HepG2 (cell line): ENCODE data around the gene POFUT2. TPM values are rescaled to one million over a fixed set of nuclear protein-coding genes. Genes with fewer than 3 reads are reported as not detected.

Source experiments
- ATAC-seq: fragments of 200-7000 bp; cut with Tn5 transposase; 3 replicates; pipeline ENCODE4 v1.9.1; 2020; ENCODE audit warnings: mild to moderate bottlenecking, moderate library complexity
- BruUV-seq: library from RNA; stranded (reverse); fragments of 400-500 nt; replicated peaks from 2 replicates; lab custom pipeline; 2021; lab: Mats Ljungman, UMichigan
- CTCF ChIA-PET: fragments of 300-600 bp; formaldehyde crosslinking; extraction: SDS; loops from one replicate; lab custom pipeline; 2021; ENCODE audit warnings: low total read pairs, inconsistent platforms, low intra/inter-chr PET ratio; lab: Yijun Ruan, JAX
- POLR2A ChIA-PET: fragments of 350-600 bp; sonication (Branson Sonifier 250); formaldehyde crosslinking; loops from one replicate; lab custom pipeline; 2020; ENCODE audit warnings: antibody characterized with exemption, inconsistent platforms; lab: Yijun Ruan, JAX
- DNase-seq: peaks from one replicate; pipeline ENCODE4 v3.0.0-alpha.2; 2015; ENCODE audit warnings: low spot score
- FAIRE-seq: peaks from 3 replicates; lab custom pipeline; 2011; peaks lifted over from hg19 to GRCh38; lab: Jason Lieb, UNC
- H2AFZ ChIP-seq: one replicate; pipeline ENCODE4 v1.6.1; 2011; ENCODE audit warnings: low read length, inconsistent platforms
- H3K27ac ChIP-seq: fragments of 300-600 bp; 3 replicates; pipeline ENCODE4 v1.8.0; 2011; ENCODE audit warnings: mixed run types, mild to moderate bottlenecking, mixed read lengths, low read length, inconsistent platforms; ENCODE audit not compliant: insufficient read depth; ENCODE audit errors: extremely low read length
- H3K27me3 ChIP-seq, 2 experiments: fragments of 200-600 bp in 1 of 2; 2 replicates in 1 of 2; 3 replicates in 1 of 2; pipeline versions ENCODE4 v1.6.0 to v1.8.0; 2011; ENCODE audit warnings: low read length in 2 of 2, mild to moderate bottlenecking in 2 of 2, moderate library complexity in 2 of 2, inconsistent platforms in 1 of 2; ENCODE audit not compliant: insufficient read depth in 2 of 2, control insufficient read depth in 1 of 2
- H3K36me3 ChIP-seq, 2 experiments: fragments of 200-600 bp in 1 of 2; replicated peaks in 1 of 2; 2 replicates in 1 of 2; 3 replicates in 1 of 2; pipeline versions ENCODE4 v1.5.1 to v1.8.0; 2011; ENCODE audit warnings: low read length in 2 of 2, inconsistent platforms in 1 of 2; ENCODE audit not compliant: insufficient read depth in 2 of 2, control insufficient read depth in 1 of 2
- H3K4me1 ChIP-seq: 2 replicates; pipeline ENCODE4 v1.5.1; 2012; ENCODE audit warnings: low read length, inconsistent platforms; ENCODE audit not compliant: insufficient read depth
- H3K4me2 ChIP-seq: 2 replicates; pipeline ENCODE4 v1.6.0; 2011; ENCODE audit warnings: low read depth, low read length, inconsistent platforms
- H3K4me3 ChIP-seq, 3 experiments: fragments of 200-600 bp in 1 of 3; sonication (generic), shearing (Covaris generic) in 1 of 3; replicated peaks in 1 of 3; 2 replicates each; pipeline ENCODE4 v1.5.1; 2011 to 2016; ENCODE audit warnings: low read length in 3 of 3, inconsistent platforms in 2 of 3, low read depth in 2 of 3, mild to moderate bottlenecking in 2 of 3, control low read depth in 1 of 3, mixed read lengths in 1 of 3; ENCODE audit not compliant: insufficient read depth in 1 of 3
- H3K79me2 ChIP-seq: one replicate; pipeline ENCODE4 v1.6.1; 2011; ENCODE audit warnings: low read length, inconsistent platforms; ENCODE audit not compliant: insufficient read depth
- H3K9ac ChIP-seq: 2 replicates; pipeline ENCODE4 v1.6.0; 2011; ENCODE audit warnings: mild to moderate bottlenecking, low read depth, low read length, inconsistent platforms; ENCODE audit not compliant: insufficient read depth
- H3K9me3 ChIP-seq: 2 replicates; pipeline ENCODE4 v1.5.1; 2012; ENCODE audit warnings: mild to moderate bottlenecking, low read length
- H4K20me1 ChIP-seq: 2 replicates; pipeline ENCODE4 v1.6.0; 2011; ENCODE audit warnings: inconsistent platforms, mild to moderate bottlenecking, low read length, moderate library complexity; ENCODE audit not compliant: insufficient read depth
- CBX5 ChIP-seq: sonication (generic); formaldehyde crosslinking; IDR thresholded peaks from 2 replicates; pipeline ENCODE4 v1.4.0; 2020; ENCODE audit warnings: missing genetic modification reagents, borderline replicate concordance
- IKZF4 ChIP-seq: sonication (generic); formaldehyde crosslinking; IDR thresholded peaks from 2 replicates; pipeline ENCODE4 v1.5.1; 2020; ENCODE audit warnings: borderline replicate concordance, mild to moderate bottlenecking, low read depth, missing genetic modification reagents; ENCODE audit errors: not compliant biosample characterization
- IRX3 ChIP-seq: sonication (generic); formaldehyde crosslinking; IDR thresholded peaks from 2 replicates; pipeline ENCODE4 v1.8.1; 2023; ENCODE audit warnings: mild to moderate bottlenecking, low read depth, missing genetic modification reagents, borderline replicate concordance
- POLR2A ChIP-seq, 2 experiments: IDR thresholded peaks; 2 replicates each; pipeline ENCODE4 v1.6.1; 2011; ENCODE audit warnings: low read depth in 2 of 2, low read length in 2 of 2, mild to moderate bottlenecking in 1 of 2, moderate library complexity in 1 of 2; ENCODE audit not compliant: insufficient read depth in 1 of 2
- WIZ ChIP-seq: sonication (generic); formaldehyde crosslinking; IDR thresholded peaks from 2 replicates; pipeline ENCODE4 v1.5.1; 2020; ENCODE audit warnings: mild to moderate bottlenecking, missing genetic modification reagents
- ZKSCAN5 ChIP-seq: sonication (generic); formaldehyde crosslinking; IDR thresholded peaks from 2 replicates; pipeline ENCODE4 v1.5.1; 2020; ENCODE audit warnings: mild to moderate bottlenecking, missing genetic modification reagents
- ZNF331 ChIP-seq: sonication (generic); formaldehyde crosslinking; IDR thresholded peaks from 2 replicates; pipeline ENCODE4 v1.4.0; 2020; ENCODE audit warnings: missing genetic modification reagents
- ZNF337 ChIP-seq: sonication (generic); formaldehyde crosslinking; IDR thresholded peaks from 2 replicates; pipeline ENCODE4 v1.5.1; 2020; ENCODE audit warnings: missing genetic modification reagents, low read depth, mild to moderate bottlenecking, borderline replicate concordance
- ZNF383 ChIP-seq: sonication (generic); formaldehyde crosslinking; IDR thresholded peaks from 2 replicates; pipeline ENCODE4 v1.4.0; 2020; ENCODE audit warnings: missing genetic modification reagents, mild to moderate bottlenecking, borderline replicate concordance
- WGBS: methylation state at CpG from one replicate; pipeline ENCODE4 v1.1.6; 2017; ENCODE audit warnings: low lambda C conversion rate; 5-methylcytosine and 5-hydroxymethylcytosine counted together
- in situ Hi-C: cut with HindIII; loops from 2 replicates; pipeline ENCODE4 v1.10.0; 2017; ENCODE audit warnings: low pct_unique_long_range_greater_than_20kb; ENCODE audit not compliant: extremely low pct_ligation_motif_present
- intact Hi-C: fragments of 100-400 bp; cut with micrococcal nuclease; formaldehyde crosslinking; loops from one replicate; pipeline ENCODE4 v1.10.0; 2022; ENCODE audit not compliant: unreplicated experiment
- polyA plus RNA-seq, 8 experiments: library from polyadenylated mRNA; depleted of rRNA in 3 of 8; stranded (reverse) in 7 of 8; unstranded in 1 of 8; fragments of >200 nt; fragmentation: Illumina TruSeq in 4 of 8; extraction: Trizol in 4 of 8; gene quantifications; 2 replicates each; pipeline versions ENCODE4 v1.2.1 to v1.2.3, GENCODE V29; 2011 to 2016; ENCODE audit warnings: low read depth in 4 of 8, missing spikeins in 1 of 8, mixed read lengths in 1 of 8; ENCODE audit not compliant: insufficient read depth in 1 of 8
- total RNA-seq, 5 experiments: library from RNA; depleted of rRNA; stranded (reverse); fragments of >200 nt; fragmentation: Illumina TruSeq; extraction: Trizol; gene quantifications; 2 replicates each; pipeline ENCODE4 v1.2.3, GENCODE V29; 2016; ENCODE audit warnings: low read depth in 1 of 5
- TF ChIP-seq, protein P1 (sequence below): fragments of 450-650 bp; IDR thresholded peaks from 2 replicates; pipeline ENCODE4 v1.6.1; 2016
- TF ChIP-seq, protein P2 (sequence below): sonication (generic); formaldehyde crosslinking; IDR thresholded peaks from 2 replicates; pipeline ENCODE4 v1.8.1; 2022; ENCODE audit warnings: mild to moderate bottlenecking, missing genetic modification reagents
- TF ChIP-seq, protein P3 (sequence below): sonication (generic); formaldehyde crosslinking; IDR thresholded peaks from 2 replicates; pipeline ENCODE4 v1.4.0; 2020; ENCODE audit warnings: missing genetic modification reagents
- TF ChIP-seq, protein P4 (sequence below): sonication (generic); formaldehyde crosslinking; IDR thresholded peaks from 2 replicates; pipeline ENCODE4 v1.5.1; 2020; ENCODE audit warnings: missing genetic modification reagents, mild to moderate bottlenecking, borderline replicate concordance
- TF ChIP-seq, protein P5 (sequence below): sonication (generic); formaldehyde crosslinking; IDR thresholded peaks from 2 replicates; pipeline ENCODE4 v1.8.1; 2023; ENCODE audit warnings: mild to moderate bottlenecking, missing genetic modification reagents

Gene POFUT2
- total and polyA plus RNA-seq, 2 of the 13 experiments (the other 11 are each of a cell fraction or from before 2014, with no cell fraction given): 22.8 to 24.0 TPM

DNA sequence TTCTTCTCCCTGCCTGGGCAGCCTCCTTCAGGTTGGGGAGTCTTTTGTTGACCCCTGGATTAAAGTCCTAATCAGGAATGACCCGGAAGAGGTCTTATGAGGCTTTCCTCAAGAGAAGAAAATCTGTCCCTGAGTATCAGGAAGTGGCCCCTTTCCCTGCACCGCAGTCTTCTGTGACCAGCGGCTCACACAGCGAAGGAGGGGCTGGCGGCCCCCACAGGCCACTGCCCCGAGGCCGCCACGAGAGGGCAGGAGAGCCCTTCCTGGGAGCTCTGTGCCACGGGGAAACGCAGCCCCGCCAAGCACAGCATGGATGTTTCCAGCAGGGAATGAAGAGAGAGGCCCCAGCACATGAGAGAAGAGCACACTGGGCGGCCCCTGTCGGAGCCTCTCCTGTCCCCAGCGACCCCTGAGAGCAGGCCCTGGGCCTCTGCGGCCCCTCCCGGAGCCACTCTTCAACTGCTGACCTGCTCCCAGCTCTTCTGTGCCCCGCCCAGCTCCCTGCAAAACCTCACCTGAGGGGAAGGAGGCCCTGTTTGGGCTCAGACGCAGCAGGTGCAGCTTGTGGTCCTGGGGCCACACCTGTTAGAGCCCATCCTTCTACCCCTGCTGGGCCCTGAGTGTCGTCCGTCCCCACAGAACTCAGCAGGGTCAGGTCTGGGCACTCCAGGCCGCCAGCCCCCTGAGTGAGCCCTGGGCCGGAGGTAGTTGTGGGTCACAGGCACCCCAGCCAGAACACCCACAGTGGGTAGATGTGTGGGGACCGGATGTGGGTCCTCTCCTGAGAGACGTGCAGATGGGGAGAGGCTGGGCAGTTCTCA is 4.9 kb upstream of the POFUT2 start:
- H3K27me3 ChIP-seq: no peaks in the 10 kb centered on the region; a peak in 1 of 5 replicates
- peak overlapping the region; percentile 42 for H3K9ac ChIP-seq
- H3K4me1 ChIP-seq: peaks cover 56% of the 10 kb centered on the region
- DNase-seq (peak; percentile 76), FAIRE-seq (peak; percentile 64), ATAC-seq (peak; percentile 87)
- no peaks in the 10 kb centered on the region for H4K20me1 ChIP-seq
- WGBS: 24% methylated on average over 9 of the region's 24 CpGs
- intact Hi-C loops (loop anchor here (1.0 to 10.0 kb wide), 4 partner anchors 17 to 147 kb away; partner anchors contain the start of gene COL18A1), in situ Hi-C loops (no loop called here)
- H3K27ac ChIP-seq: peak overlapping the region; percentile 30
- no TSS peak for BruUV-seq
- no peaks in the 10 kb centered on the region for H3K79me2 ChIP-seq
- peak overlapping the region; percentile 63 for H3K4me2 ChIP-seq
- H3K9me3 ChIP-seq: no peaks in the 10 kb centered on the region
- ChIA-PET CTCF (interaction anchor here (0.8 to 2.8 kb wide), 5 partner anchors 14 to 152 kb away, joined by 3 to 38 read pairs (median 4); no protein-coding TSS in a partner anchor), POLR2A (interaction anchor here (0.8 to 3.3 kb wide), 12 partner anchors 14 to 263 kb away, joined by 3 to 21 read pairs (median 4); no protein-coding TSS in a partner anchor)
- H3K4me3 ChIP-seq: peak overlapping the region in 1 of 3 experiments; percentile 54; a peak in 1 of 6 replicates
- H2AFZ ChIP-seq: no peak overlapping the region
- H3K36me3 ChIP-seq: no peaks in the 10 kb centered on the region
- TF ChIP-seq, protein P1, sequence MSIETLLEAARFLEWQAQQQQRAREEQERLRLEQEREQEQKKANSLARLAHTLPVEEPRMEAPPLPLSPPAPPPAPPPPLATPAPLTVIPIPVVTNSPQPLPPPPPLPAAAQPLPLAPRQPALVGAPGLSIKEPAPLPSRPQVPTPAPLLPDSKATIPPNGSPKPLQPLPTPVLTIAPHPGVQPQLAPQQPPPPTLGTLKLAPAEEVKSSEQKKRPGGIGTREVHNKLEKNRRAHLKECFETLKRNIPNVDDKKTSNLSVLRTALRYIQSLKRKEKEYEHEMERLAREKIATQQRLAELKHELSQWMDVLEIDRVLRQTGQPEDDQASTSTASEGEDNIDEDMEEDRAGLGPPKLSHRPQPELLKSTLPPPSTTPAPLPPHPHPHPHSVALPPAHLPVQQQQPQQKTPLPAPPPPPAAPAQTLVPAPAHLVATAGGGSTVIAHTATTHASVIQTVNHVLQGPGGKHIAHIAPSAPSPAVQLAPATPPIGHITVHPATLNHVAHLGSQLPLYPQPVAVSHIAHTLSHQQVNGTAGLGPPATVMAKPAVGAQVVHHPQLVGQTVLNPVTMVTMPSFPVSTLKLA: no peak
- no peak for TF ChIP-seq IRX3 (CRISPR knock-in tag)
- no peak for TF ChIP-seq ZNF383
- TF ChIP-seq WIZ: no peak
- TF ChIP-seq CBX5 (CRISPR knock-in tag): 0 out of 2 replicates have a peak, but pooled peaks have one; percentile 56
- no peak for TF ChIP-seq ZKSCAN5 (CRISPR knock-in tag)
- TF ChIP-seq, protein P2, sequence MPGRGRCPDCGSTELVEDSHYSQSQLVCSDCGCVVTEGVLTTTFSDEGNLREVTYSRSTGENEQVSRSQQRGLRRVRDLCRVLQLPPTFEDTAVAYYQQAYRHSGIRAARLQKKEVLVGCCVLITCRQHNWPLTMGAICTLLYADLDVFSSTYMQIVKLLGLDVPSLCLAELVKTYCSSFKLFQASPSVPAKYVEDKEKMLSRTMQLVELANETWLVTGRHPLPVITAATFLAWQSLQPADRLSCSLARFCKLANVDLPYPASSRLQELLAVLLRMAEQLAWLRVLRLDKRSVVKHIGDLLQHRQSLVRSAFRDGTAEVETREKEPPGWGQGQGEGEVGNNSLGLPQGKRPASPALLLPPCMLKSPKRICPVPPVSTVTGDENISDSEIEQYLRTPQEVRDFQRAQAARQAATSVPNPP: no peak
- TF ChIP-seq POLR2A (IDR thresholded peaks at IDR 0.05; ENCODE audit: insufficient read depth in 1 of 2, low read depth in 2 of 2, low read length in 2 of 2): no peak
- TF ChIP-seq, protein P3, sequence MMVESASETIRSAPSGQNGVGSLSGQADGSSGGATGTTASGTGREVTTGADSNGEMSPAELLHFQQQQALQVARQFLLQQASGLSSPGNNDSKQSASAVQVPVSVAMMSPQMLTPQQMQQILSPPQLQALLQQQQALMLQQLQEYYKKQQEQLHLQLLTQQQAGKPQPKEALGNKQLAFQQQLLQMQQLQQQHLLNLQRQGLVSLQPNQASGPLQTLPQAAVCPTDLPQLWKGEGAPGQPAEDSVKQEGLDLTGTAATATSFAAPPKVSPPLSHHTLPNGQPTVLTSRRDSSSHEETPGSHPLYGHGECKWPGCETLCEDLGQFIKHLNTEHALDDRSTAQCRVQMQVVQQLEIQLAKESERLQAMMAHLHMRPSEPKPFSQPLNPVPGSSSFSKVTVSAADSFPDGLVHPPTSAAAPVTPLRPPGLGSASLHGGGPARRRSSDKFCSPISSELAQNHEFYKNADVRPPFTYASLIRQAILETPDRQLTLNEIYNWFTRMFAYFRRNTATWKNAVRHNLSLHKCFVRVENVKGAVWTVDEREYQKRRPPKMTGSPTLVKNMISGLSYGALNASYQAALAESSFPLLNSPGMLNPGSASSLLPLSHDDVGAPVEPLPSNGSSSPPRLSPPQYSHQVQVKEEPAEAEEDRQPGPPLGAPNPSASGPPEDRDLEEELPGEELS (CRISPR knock-in tag): peak; percentile 46; the same call in 1 of the 2 replicates
- TF ChIP-seq, protein P4, sequence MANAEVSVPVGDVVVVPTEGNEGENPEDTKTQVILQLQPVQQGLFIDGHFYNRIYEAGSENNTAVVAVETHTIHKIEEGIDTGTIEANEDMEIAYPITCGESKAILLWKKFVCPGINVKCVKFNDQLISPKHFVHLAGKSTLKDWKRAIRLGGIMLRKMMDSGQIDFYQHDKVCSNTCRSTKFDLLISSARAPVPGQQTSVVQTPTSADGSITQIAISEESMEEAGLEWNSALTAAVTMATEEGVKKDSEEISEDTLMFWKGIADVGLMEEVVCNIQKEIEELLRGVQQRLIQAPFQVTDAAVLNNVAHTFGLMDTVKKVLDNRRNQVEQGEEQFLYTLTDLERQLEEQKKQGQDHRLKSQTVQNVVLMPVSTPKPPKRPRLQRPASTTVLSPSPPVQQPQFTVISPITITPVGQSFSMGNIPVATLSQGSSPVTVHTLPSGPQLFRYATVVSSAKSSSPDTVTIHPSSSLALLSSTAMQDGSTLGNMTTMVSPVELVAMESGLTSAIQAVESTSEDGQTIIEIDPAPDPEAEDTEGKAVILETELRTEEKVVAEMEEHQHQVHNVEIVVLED (CRISPR knock-in tag): peak; percentile 50; the same call in 1 of the 2 replicates
- no peak for TF ChIP-seq IKZF4 (CRISPR knock-in tag)
- peak; percentile 62; the same call in 1 of the 2 replicates for TF ChIP-seq ZNF337
- TF ChIP-seq ZNF331 (CRISPR knock-in tag): peak; percentile 84
- TF ChIP-seq, protein P5, sequence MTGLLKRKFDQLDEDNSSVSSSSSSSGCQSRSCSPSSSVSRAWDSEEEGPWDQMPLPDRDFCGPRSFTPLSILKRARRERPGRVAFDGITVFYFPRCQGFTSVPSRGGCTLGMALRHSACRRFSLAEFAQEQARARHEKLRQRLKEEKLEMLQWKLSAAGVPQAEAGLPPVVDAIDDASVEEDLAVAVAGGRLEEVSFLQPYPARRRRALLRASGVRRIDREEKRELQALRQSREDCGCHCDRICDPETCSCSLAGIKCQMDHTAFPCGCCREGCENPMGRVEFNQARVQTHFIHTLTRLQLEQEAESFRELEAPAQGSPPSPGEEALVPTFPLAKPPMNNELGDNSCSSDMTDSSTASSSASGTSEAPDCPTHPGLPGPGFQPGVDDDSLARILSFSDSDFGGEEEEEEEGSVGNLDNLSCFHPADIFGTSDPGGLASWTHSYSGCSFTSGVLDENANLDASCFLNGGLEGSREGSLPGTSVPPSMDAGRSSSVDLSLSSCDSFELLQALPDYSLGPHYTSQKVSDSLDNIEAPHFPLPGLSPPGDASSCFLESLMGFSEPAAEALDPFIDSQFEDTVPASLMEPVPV: no peak
